Measurements from ENCODE around the gene PDE3B.

GRCh38 chr11:14783788-14784187 is 140.2 kb downstream of the PDE3B start:
- no peak for TF ChIP-seq REST (IDR thresholded peaks at IDR 0.05; ENCODE audit: low read depth)
- no peak for TF ChIP-seq SIN3A (IDR thresholded peaks at IDR 0.05; ENCODE audit: low read depth)
- no peak for TF ChIP-seq CTCF (IDR thresholded peaks at IDR 0.05 in 2 of 3, conservative IDR thresholded peaks at IDR 0.05 in 1 of 3; ENCODE audit: borderline replicate concordance in 1 of 3, insufficient read depth in 1 of 3, low read depth in 2 of 3, low read length in 2 of 3)
- no peak for TF ChIP-seq CEBPB (IDR thresholded peaks at IDR 0.05; ENCODE audit: low read depth)
- no peak for TF ChIP-seq ZBTB33 (IDR thresholded peaks at IDR 0.05; ENCODE audit: extremely low read depth, insufficient replicate concordance, low read length)
